K562 (cell line): Measurements from ENCODE around the gene PGS1. TPM values are rescaled to one million over a fixed set of nuclear protein-coding genes. Genes with fewer than 3 reads are reported as not detected.

ENCODE experiments used
- ATF3 ChIP-seq, 2 experiments: fragments of 450-650 bp in 1 of 2; sonication (generic) in 1 of 2; formaldehyde crosslinking in 1 of 2; IDR thresholded peaks in 1 of 2; conservative IDR thresholded peaks in 1 of 2; 2 replicates each; pipeline versions ENCODE4 v1.6.1 to v1.8.1; 2016 to 2023; ENCODE audit warnings: mild to moderate bottlenecking in 2 of 2, moderate library complexity in 2 of 2, inconsistent platforms in 1 of 2, missing genetic modification reagents in 1 of 2
- BDP1 ChIP-seq: IDR thresholded peaks from 3 replicates; pipeline ENCODE4 v1.6.1; 2011; ENCODE audit not compliant: insufficient read length, insufficient read depth
- BRD9 ChIP-seq: fragments of 450-650 bp; IDR thresholded peaks from 2 replicates; pipeline ENCODE4 v1.6.1; 2018; ENCODE audit warnings: low read depth; ENCODE audit not compliant: partially characterized antibody
- CC2D1A ChIP-seq: fragments of 450-650 bp; IDR thresholded peaks from 2 replicates; pipeline ENCODE4 v1.6.1; 2017; ENCODE audit warnings: mild to moderate bottlenecking
- GATAD2A ChIP-seq: fragments of 450-650 bp; IDR thresholded peaks from 2 replicates; pipeline ENCODE4 v1.6.1; 2017
- HDAC6 ChIP-seq: IDR thresholded peaks from 2 replicates; pipeline ENCODE4 v1.6.1; 2012; ENCODE audit warnings: low read depth, mild to moderate bottlenecking, control low read depth, inconsistent platforms, low read length, moderate library complexity
- HLTF ChIP-seq: fragments of 450-650 bp; IDR thresholded peaks from 2 replicates; pipeline ENCODE4 v1.6.1; 2016
- MXD1 ChIP-seq: fragments of 250-450 bp; sonication (Bioruptor Pico); IDR thresholded peaks from 2 replicates; pipeline ENCODE4 v1.8.0; 2021; ENCODE audit warnings: borderline replicate concordance, mild to moderate bottlenecking, moderate library complexity; ENCODE audit not compliant: poor library complexity, severe bottlenecking
- PATZ1 ChIP-seq: fragments of 250-450 bp; sonication (Bioruptor Pico); IDR thresholded peaks from 2 replicates; pipeline ENCODE4 v1.5.0; 2020; ENCODE audit warnings: mild to moderate bottlenecking, borderline replicate concordance
- POLR2A ChIP-seq: fragments of 450-650 bp; conservative IDR thresholded peaks from 2 replicates; pipeline ENCODE4 v1.6.1; 2016
- SETDB1 ChIP-seq: IDR thresholded peaks from one replicate; pipeline ENCODE4 v1.6.1; 2012; ENCODE audit warnings: low read length, control low read depth, inconsistent platforms
- SFPQ ChIP-seq: fragments of 200-400 bp; formaldehyde crosslinking; IDR thresholded peaks from 2 replicates; pipeline ENCODE4 v1.6.1; 2017; ENCODE audit warnings: mild to moderate bottlenecking, low read depth, low read length, moderate library complexity
- SMARCB1 ChIP-seq: IDR thresholded peaks from 2 replicates; pipeline ENCODE4 v1.6.1; 2011; ENCODE audit warnings: improper control_type of control experiment, low read depth; ENCODE audit not compliant: insufficient read length
- TCF15 ChIP-seq: fragments of 250-450 bp; sonication (Bioruptor Pico); IDR thresholded peaks from 2 replicates; pipeline ENCODE4 v1.8.0; 2022; ENCODE audit warnings: moderate library complexity, mild to moderate bottlenecking, inconsistent platforms
- TOE1 ChIP-seq, 2 experiments: fragments of 450-650 bp in 1 of 2; sonication (generic) in 1 of 2; formaldehyde crosslinking in 1 of 2; IDR thresholded peaks; 2 replicates each; pipeline versions ENCODE4 v1.7.1 to v1.8.0; 2016 to 2022; ENCODE audit warnings: borderline replicate concordance in 2 of 2, mild to moderate bottlenecking in 2 of 2, antibody characterized with exemption in 1 of 2, inconsistent platforms in 1 of 2, low read depth in 1 of 2, missing genetic modification reagents in 1 of 2, moderate library complexity in 1 of 2
- ZBTB26 ChIP-seq: fragments of 450-650 bp; formaldehyde crosslinking; IDR thresholded peaks from 2 replicates; pipeline ENCODE4 v1.4.0; 2022; ENCODE audit warnings: missing genetic modification characterization
- ZBTB33 ChIP-seq: sonication (generic); formaldehyde crosslinking; IDR thresholded peaks from 2 replicates; pipeline ENCODE4 v1.8.1; 2023; ENCODE audit warnings: mild to moderate bottlenecking, missing genetic modification reagents
- ZC3H8 ChIP-seq: fragments of 450-650 bp; IDR thresholded peaks from 2 replicates; pipeline ENCODE4 v1.6.1; 2017
- polyA plus RNA-seq, 8 experiments: library from polyadenylated mRNA; depleted of rRNA in 4 of 8; stranded (reverse) in 5 of 8; unstranded in 3 of 8; fragments of >200 nt; fragmentation: Nextera tagmentation in 2 of 8; fragmentation: Illumina TruSeq in 1 of 8; extraction: Ambion mirVana in 2 of 8; extraction: Trizol in 1 of 8; gene quantifications; 2 replicates each; pipeline versions ENCODE4 v1.2.1 to v1.2.3, GENCODE V29; 2011 to 2014; ENCODE audit warnings: inconsistent platforms in 1 of 8, missing spikeins in 1 of 8
- total RNA-seq, 7 experiments: library from RNA; depleted of rRNA in 6 of 7; stranded (reverse); fragments of >200 nt in 6 of 7; fragmentation: Illumina TruSeq in 2 of 7; extraction: Trizol in 2 of 7; gene quantifications; 2 replicates each; pipeline versions ENCODE4 v1.2.1 to v1.2.3, GENCODE V29; 2011 to 2021; ENCODE audit warnings: low replicate concordance in 1 of 7

PGS1 gene
- total and polyA plus RNA-seq, 9 of the 15 experiments (the other 6 are each of a cell fraction or from before 2014, with no cell fraction given): 1.3 to 39.4 (median 22.3) TPM

- TF ChIP-seq POLR2A (no peak), BDP1 (no peak), SETDB1 (no peak), SFPQ (no peak), SMARCB1 (no peak), HDAC6 (no peak), BRD9 (no peak), CC2D1A (0 out of 2 replicates have a peak, but pooled peaks have one; percentile 25), ZBTB26 (no peak), ZBTB33 (CRISPR knock-in tag) (peak; percentile 87), TOE1 (IDR thresholded peaks at IDR 0.05; ENCODE audit: borderline replicate concordance) (no peak), TOE1 (CRISPR knock-in tag; IDR thresholded peaks at IDR 0.05; ENCODE audit: borderline replicate concordance, low read depth) (no peak), TCF15 (no peak), PATZ1 (CRISPR knock-in tag) (no peak), MXD1 (CRISPR knock-in tag) (no peak), ZC3H8 (no peak), GATAD2A (0 out of 2 replicates have a peak, but pooled peaks have one; percentile 31), ATF3 (IDR thresholded peaks at IDR 0.05) (no peak), ATF3 (CRISPR knock-in tag; conservative IDR thresholded peaks at IDR 0.05) (no peak), HLTF (0 out of 2 replicates have a peak, but pooled peaks have one; percentile 41)
Measured at GRCh38 chr17:78346605-78347250, 31.7 kb upstream of the PGS1 start (continued).
